K562 (cell line): ENCODE measurements around the gene KBTBD3. TPM values are rescaled to one million over a fixed set of nuclear protein-coding genes. Genes with fewer than 3 reads are reported as not detected.
A peak's percentile ranks its signal among the peaks of the same experiment; 100 is the strongest.

Experiments
- ARID3B ChIP-seq: fragments of 250-450 bp; sonication (Bioruptor Pico); IDR thresholded peaks from 2 replicates; pipeline ENCODE4 v1.4.0; 2020; ENCODE audit warnings: borderline replicate concordance
- ARNT ChIP-seq, 2 experiments: fragments of 450-650 bp; IDR thresholded peaks; 2 replicates each; pipeline ENCODE4 v1.6.1; 2016; ENCODE audit warnings: mild to moderate bottlenecking in 1 of 2
- BACH1 ChIP-seq: fragments of 200-800 bp; sonication (Bioruptor generic); IDR thresholded peaks from 2 replicates; pipeline ENCODE4 v1.6.1; 2016; ENCODE audit warnings: missing genetic modification characterization, missing compliant biosample characterization
- BDP1 ChIP-seq: IDR thresholded peaks from 3 replicates; pipeline ENCODE4 v1.6.1; 2011; ENCODE audit not compliant: insufficient read length, insufficient read depth
- CBX1 ChIP-seq: sonication (generic); IDR thresholded peaks from 2 replicates; pipeline ENCODE4 v1.6.1; 2016; ENCODE audit warnings: antibody characterized with exemption, low read depth, mild to moderate bottlenecking
- CBX2 ChIP-seq: fragments of 200-600 bp; sonication (generic); IDR thresholded peaks from one replicate; pipeline ENCODE4 v1.6.1; 2012; ENCODE audit warnings: mild to moderate bottlenecking, low read length, inconsistent platforms; ENCODE audit not compliant: insufficient read depth, poor library complexity, severe bottlenecking
- CHD4 ChIP-seq: fragments of 200-600 bp; sonication (generic); IDR thresholded peaks from 3 replicates; pipeline ENCODE4 v1.6.1; 2012; ENCODE audit warnings: low read depth, mild to moderate bottlenecking, mixed read lengths, low read length, inconsistent platforms; ENCODE audit not compliant: insufficient read depth, insufficient replicate concordance, poor library complexity, severe bottlenecking
- ELF4 ChIP-seq: fragments of 450-650 bp; formaldehyde crosslinking; IDR thresholded peaks from 2 replicates; pipeline ENCODE4 v1.4.0; 2022; ENCODE audit warnings: missing genetic modification characterization
- IRF1 ChIP-seq: sonication (generic); formaldehyde crosslinking; IDR thresholded peaks from 2 replicates; pipeline ENCODE4 v1.8.0; 2022; ENCODE audit warnings: missing genetic modification reagents, mild to moderate bottlenecking, borderline replicate concordance
- MCM7 ChIP-seq, 2 experiments: fragments of 450-650 bp; IDR thresholded peaks; 2 replicates each; pipeline ENCODE4 v1.6.1; 2016 to 2018
- OTX1 ChIP-seq: fragments of 450-650 bp; formaldehyde crosslinking; IDR thresholded peaks from 2 replicates; pipeline ENCODE4 v1.4.0; 2022; ENCODE audit warnings: mild to moderate bottlenecking
- SNAPC5 ChIP-seq: fragments of 250-450 bp; sonication (Bioruptor Pico); IDR thresholded peaks from 2 replicates; pipeline ENCODE4 v1.8.0; 2021; ENCODE audit warnings: moderate library complexity, mild to moderate bottlenecking, inconsistent platforms
- SPI1 ChIP-seq: IDR thresholded peaks from 2 replicates; pipeline ENCODE4 v1.6.1; 2011; ENCODE audit warnings: low read depth, low read length, control low read depth, borderline replicate concordance
- TAF1 ChIP-seq: IDR thresholded peaks from 2 replicates; pipeline ENCODE4 v1.6.1; 2011; ENCODE audit warnings: mild to moderate bottlenecking, low read length, moderate library complexity; ENCODE audit not compliant: insufficient read depth, control insufficient read depth, severe bottlenecking; ENCODE audit errors: extremely low read depth
- TCF15 ChIP-seq: fragments of 250-450 bp; sonication (Bioruptor Pico); IDR thresholded peaks from 2 replicates; pipeline ENCODE4 v1.8.0; 2022; ENCODE audit warnings: moderate library complexity, mild to moderate bottlenecking, inconsistent platforms
- ZBTB12 ChIP-seq: fragments of 250-450 bp; sonication (Bioruptor Pico); IDR thresholded peaks from 2 replicates; pipeline ENCODE4 v1.4.0; 2020
- ZHX1 ChIP-seq: fragments of 150-350 bp; conservative IDR thresholded peaks from 2 replicates; pipeline ENCODE4 v1.6.1; 2014; ENCODE audit warnings: low read length
- ZNF561 ChIP-seq: fragments of 450-650 bp; formaldehyde crosslinking; conservative IDR thresholded peaks from 2 replicates; pipeline ENCODE4 v1.4.0; 2020; ENCODE audit warnings: mild to moderate bottlenecking, moderate library complexity
- ZNF57 ChIP-seq: fragments of 450-650 bp; formaldehyde crosslinking; IDR thresholded peaks from 2 replicates; pipeline ENCODE4 v1.4.0; 2020; ENCODE audit warnings: mild to moderate bottlenecking, moderate library complexity
- ZNF778 ChIP-seq: fragments of 450-650 bp; formaldehyde crosslinking; IDR thresholded peaks from 2 replicates; pipeline ENCODE4 v1.4.0; 2020; ENCODE audit warnings: mild to moderate bottlenecking, moderate library complexity
- ZZZ3 ChIP-seq: fragments of 450-650 bp; IDR thresholded peaks from 2 replicates; pipeline ENCODE4 v1.6.1; 2016; ENCODE audit warnings: antibody characterized with exemption, mild to moderate bottlenecking, moderate library complexity
- polyA plus RNA-seq, 8 experiments: library from polyadenylated mRNA; depleted of rRNA in 4 of 8; stranded (reverse) in 5 of 8; unstranded in 3 of 8; fragments of >200 nt; fragmentation: Nextera tagmentation in 2 of 8; fragmentation: Illumina TruSeq in 1 of 8; extraction: Ambion mirVana in 2 of 8; extraction: Trizol in 1 of 8; gene quantifications; 2 replicates each; pipeline versions ENCODE4 v1.2.1 to v1.2.3, GENCODE V29; 2011 to 2014; ENCODE audit warnings: inconsistent platforms in 1 of 8, missing spikeins in 1 of 8
- total RNA-seq, 7 experiments: library from RNA; depleted of rRNA in 6 of 7; stranded (reverse); fragments of >200 nt in 6 of 7; fragmentation: Illumina TruSeq in 2 of 7; extraction: Trizol in 2 of 7; gene quantifications; 2 replicates each; pipeline versions ENCODE4 v1.2.1 to v1.2.3, GENCODE V29; 2011 to 2021; ENCODE audit warnings: low replicate concordance in 1 of 7

The KBTBD3 gene
- total and polyA plus RNA-seq, 9 of the 15 experiments (the other 6 are each of a cell fraction or from before 2014, with no cell fraction given): 4.2 to 31.2 (median 6.4) TPM

- TF ChIP-seq CBX1 (no peak; the same call in 1 of the 2 replicates), IRF1 (CRISPR knock-in tag) (no peak), BDP1 (no peak), ARNT (IDR thresholded peaks at IDR 0.05) (no peak), MCM7 (IDR thresholded peaks at IDR 0.05) (no peak), TAF1 (no peak), ZNF778 (no peak), ZNF57 (no peak), CHD4 (no peak), CBX2 (no peak), ZNF561 (CRISPR knock-in tag) (no peak), BACH1 (tag) (no peak), SPI1 (no peak), ELF4 (0 out of 2 replicates have a peak, but pooled peaks have one; percentile 6), ZHX1 (no peak), ZZZ3 (no peak), ZBTB12 (CRISPR knock-in tag) (peak; percentile 65), SNAPC5 (CRISPR knock-in tag) (no peak), ARID3B (CRISPR knock-in tag) (no peak), TCF15 (CRISPR knock-in tag) (no peak), OTX1 (no peak)
These were observed 55.0 kb downstream of the KBTBD3 start, which contains the start of gene MSANTD4 (continued) for GRCh38 chr11:106021967-106022794.
